Astrocyte (in vitro differentiated cells and primary cell): ENCODE data around the gene CECR2.

ENCODE experiments used
- CTCF ChIP-seq: IDR thresholded peaks from 2 replicates; pipeline ENCODE4 v1.5.1; 2011; ENCODE audit warnings: low read depth, mild to moderate bottlenecking, inconsistent platforms, low read length, moderate library complexity; ENCODE audit not compliant: insufficient read depth
- EZH2 ChIP-seq: IDR thresholded peaks from 2 replicates; pipeline ENCODE4 v1.6.1; 2012; ENCODE audit warnings: mild to moderate bottlenecking, low read length, inconsistent platforms; ENCODE audit not compliant: insufficient read depth

- TF ChIP-seq EZH2 (no peak), CTCF (no peak)
Observed at GRCh38 chr22:17418890-17419324, 49.6 kb downstream of the CECR2 start.
